NCI-H446 treated with DMSO at 0.1 percent for 48 hours (cell line): ENCODE measurements around the gene UBP1.
A peak's percentile ranks its signal among the peaks of the same experiment; 100 is the strongest.
"Not testable (repeated sequence)": the region's sequence is repeated elsewhere in the genome, so short reads cannot be mapped to it uniquely, and the experiment has no call there.

ENCODE experiments used
- DNase-seq: peaks from one replicate; lab custom pipeline; 2025; lab: John Stamatoyannopoulos, UW

Gene UBP1

GRCh38 chr3:33437556-33438283 lies 2.5 kb downstream of the UBP1 start:
- peak; percentile 1 for DNase-seq

DNA sequence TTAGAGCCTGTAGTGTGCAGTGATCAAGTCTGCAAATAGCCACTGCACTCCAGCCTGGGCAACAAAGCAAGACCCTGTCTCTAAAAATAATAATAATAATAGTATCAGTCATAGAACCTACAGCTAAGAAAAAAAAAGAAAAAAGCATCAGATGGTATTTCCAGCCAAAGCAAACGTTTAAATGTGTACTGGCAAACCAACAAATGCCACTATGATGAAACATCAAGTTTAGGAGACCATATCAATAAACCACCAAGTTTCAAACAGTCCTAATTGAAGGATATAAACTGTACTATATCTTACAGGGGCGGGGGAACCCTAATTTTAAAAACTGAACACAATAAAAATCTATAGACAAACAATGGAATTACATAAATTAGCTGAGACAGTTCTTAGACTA lies 6.4 kb downstream of the UBP1 start:
- DNase-seq, result no peak

- DNase-seq, result no peak
Observed at GRCh38 chr3:33430571-33430970, 9.6 kb downstream of the UBP1 start.

DNA sequence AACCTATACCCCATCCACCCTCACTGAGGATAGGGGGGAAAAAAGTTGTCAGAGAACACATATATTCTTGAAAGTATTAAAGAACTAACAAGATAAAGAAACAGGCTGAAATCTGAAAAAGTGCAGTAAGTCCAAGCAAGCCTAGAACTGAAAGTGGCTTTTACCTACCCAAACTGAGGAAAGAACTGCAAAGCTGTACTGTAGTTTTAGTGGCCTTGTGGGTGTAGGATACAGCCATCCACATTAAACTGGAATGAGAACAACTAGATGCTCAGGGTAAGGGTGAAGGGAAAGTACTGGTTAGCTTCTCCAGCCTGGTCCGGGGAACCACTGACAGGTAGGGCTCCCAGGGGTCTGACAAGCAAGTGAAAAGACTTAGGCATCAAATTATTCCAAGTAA lies 10.1 kb downstream of the UBP1 start:
- DNase-seq, result no peak

DNA sequence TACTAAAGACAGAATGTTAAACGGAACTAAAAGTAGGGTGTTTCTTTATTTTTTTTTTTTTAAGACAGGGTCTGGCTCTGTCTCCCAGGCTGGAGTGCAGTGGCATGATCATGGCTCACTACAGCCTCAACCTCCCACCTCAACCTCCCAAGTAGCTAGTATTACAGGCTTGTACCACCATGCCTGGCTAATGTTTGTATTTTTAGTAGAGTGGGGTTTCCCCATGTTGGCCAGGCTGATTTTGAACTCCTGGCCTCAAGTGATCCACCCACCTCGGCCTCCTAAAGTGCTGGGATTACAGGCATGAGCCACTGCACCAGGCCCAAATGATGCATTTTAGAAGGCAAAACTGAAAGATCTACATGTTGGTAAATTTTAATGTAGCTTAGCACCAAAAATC lies 10.9 kb downstream of the UBP1 start:
- not testable (repeated sequence) for DNase-seq

- DNase-seq, result no peak
Observed at GRCh38 chr3:33428734-33429133, 11.5 kb downstream of the UBP1 start.

DNA sequence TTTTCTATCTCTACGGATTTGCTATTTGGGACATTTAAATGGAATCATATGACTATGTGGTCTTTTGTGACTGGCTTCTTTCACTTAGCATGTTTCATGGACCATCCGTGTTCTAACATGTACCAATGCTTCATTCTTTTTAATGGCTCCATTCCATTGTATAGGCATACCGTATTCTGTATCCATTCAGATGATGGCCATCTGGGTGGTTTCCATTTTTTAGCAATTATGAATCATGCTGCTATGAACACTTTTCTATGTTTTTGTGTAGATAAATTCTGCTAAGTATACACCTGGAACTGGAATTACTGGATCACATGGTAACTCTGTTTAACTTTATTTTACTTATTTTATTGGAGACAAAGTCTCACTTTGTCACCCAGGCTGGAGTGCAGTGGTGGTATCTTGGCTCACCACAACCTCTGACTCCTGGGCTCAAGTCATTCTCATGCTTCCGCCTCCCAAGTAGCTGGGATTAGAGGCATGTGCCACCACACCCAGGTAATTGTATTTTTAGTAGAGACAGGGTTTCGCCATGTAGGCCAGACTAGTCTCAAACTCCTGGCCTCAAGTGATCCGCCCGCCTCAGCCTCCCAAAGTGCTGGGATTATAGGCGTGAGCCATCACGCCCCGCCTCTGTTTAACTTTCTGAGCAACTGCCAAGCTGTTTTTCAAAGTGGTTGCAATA lies 13.4 kb downstream of the UBP1 start:
- DNase-seq, result no peak

DNA sequence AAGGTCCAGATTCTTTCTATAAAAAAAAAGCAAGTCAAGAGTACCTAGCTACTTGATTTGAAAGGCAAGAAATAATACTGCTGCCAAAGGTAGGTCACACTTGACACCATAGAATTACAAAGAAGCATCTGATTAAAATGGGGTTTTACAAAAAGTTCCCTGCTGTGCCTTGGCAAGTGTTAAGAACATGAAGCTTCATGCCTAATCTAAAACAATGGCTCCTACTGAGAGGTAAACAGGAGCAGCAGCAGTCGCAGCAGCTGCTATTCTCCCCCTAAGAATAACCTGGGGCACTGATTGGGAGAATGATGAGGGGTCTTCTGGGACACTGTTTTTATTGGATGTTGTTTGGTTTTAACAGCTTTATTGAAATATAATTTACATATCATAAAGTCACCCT lies 14.1 kb downstream of the UBP1 start:
- DNase-seq, result peak; percentile 7

- no peak for DNase-seq
Observed at GRCh38 chr3:33425453-33425852, 14.8 kb downstream of the UBP1 start.

- DNase-seq, result no peak
Observed at GRCh38 chr3:33424606-33425452, 15.4 kb downstream of the UBP1 start.

DNA sequence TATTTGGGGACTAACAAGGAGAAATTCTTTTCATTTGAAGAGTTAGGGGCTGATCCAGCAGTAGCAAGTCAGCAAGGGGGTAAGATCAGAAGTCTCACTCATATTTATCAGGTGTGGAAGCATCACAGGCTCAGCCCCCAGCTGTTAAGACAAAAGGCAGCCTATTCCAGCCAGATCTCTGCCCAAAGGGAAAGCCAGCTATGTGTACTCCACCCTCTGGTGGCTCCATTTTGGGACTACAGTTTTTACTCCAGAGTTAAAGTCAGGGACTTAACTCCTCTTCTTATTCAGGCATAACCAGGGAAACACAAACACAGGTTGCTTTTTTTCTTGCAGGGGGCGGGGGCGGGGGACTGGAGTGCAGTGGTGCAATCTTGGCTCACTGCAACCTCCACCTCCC lies 19.2 kb downstream of the UBP1 start:
- DNase-seq, result no peak

GRCh38 chr3:33419948-33420347 lies 20.3 kb downstream of the UBP1 start:
- DNase-seq, result no peak

DNA sequence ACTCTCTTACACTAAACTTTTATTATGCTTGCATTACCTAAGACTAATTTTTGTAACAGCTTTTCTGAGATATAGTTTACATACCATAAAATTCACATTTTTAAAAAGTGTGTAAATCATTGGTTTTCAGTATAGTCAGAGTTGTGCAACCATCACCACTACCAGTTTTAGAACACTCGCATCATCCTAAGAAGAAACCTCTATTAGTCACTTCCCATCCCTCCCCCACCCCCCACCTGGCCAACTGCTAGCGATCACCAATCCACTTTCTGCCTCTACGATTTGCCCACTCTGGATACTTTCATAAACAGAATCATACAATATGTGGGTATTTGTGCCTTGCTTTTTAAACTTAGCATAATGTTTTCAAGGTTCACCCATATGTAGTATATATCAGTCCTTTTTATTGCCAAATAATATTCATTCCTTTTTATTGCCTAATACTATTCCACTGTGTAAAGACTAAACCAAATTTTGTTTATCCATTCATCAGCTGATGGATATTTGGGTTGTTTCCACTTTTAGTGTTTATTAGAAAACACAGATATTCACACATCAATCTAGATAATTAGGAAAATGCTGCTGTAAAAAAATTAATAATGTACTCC lies 23.0 kb downstream of the UBP1 start:
- no peak for DNase-seq

GRCh38 chr3:33410816-33411215 lies 29.4 kb downstream of the UBP1 start:
- DNase-seq, result not testable (repeated sequence)

- no peak for DNase-seq
Observed at GRCh38 chr3:33403756-33404155, 36.4 kb downstream of the UBP1 start.

DNA sequence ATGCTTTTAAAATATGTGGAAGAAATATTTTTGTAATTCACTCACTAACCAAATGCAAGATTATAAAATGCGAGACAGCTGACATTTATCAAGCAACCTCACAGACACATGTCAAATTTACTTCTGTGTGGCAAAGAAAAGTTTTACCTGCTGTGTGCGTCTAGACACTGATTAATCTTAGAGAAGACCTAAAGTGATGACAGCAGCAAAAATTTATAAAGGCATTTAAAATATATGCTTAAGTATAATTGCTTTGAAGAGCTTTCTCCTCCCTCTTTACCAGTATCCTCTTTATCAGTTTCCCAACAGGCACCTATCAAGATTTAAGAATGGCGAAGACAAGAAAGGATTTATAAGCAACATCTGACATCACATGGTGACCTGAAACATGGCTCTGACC lies 37.3 kb downstream of the UBP1 start:
- no peak for DNase-seq

- DNase-seq, result no peak
Observed at GRCh38 chr3:33401781-33402180, 38.4 kb downstream of the UBP1 start.

GRCh38 chr3:33398410-33398809 lies 41.8 kb downstream of the UBP1 start:
- DNase-seq, result no peak

DNA sequence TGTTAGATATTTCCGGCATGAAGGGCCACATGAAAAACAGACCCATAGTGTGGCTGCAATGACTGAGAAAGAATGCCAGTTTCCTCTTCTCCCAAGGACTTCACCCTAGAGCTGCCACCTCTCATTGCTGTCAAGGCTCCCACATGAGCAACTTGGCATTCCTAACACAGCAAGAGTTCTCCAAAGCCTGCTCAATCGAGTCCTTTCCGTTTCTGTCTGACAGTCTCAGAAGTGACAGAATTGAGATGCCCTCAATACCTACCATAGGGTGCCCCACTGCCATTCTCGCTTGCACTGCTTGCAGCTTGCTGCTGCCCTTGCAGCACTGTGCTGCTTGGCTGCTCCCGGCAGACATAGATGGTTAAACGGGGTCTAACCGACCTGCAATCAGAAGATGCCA lies 44.3 kb downstream of the UBP1 start:
- no peak for DNase-seq

- DNase-seq, result no peak
Observed at GRCh38 chr3:33394403-33395054, 45.7 kb downstream of the UBP1 start.

GRCh38 chr3:33392703-33393125 lies 47.5 kb downstream of the UBP1 start:
- DNase-seq, result no peak

GRCh38 chr3:33392144-33392543 lies 48.1 kb downstream of the UBP1 start:
- DNase-seq, result no peak
